Measurements from ENCODE around the gene ZBTB33.

Gene ZBTB33

GRCh38 chrX:120305531-120306141 lies 55.0 kb downstream of the ZBTB33 start:
- Histone ChIP-seq H4K20me1 (ENCODE audit: insufficient read depth, low read length) (no peaks in the 10 kb centered on the region), H3K4me3 (ENCODE audit: low read length) (no peak overlapping the region), H3K9ac (ENCODE audit: low read length) (peak overlapping the region; percentile 87; the same call in 1 of the 2 replicates), H3F3A (ENCODE audit: insufficient read depth, low read length) (peaks cover 32% of the 10 kb centered on the region), H3K4me2 (ENCODE audit: low read depth, low read length) (peak overlapping the region; percentile 73), H3K27ac (ENCODE audit: low read length) (peak overlapping the region; percentile 98), H3K9me2 (replicated peaks; ENCODE audit: insufficient read depth, low read length) (no peaks in the 10 kb centered on the region), H3K4me1 (ENCODE audit: low read length) (peaks cover 60% of the 10 kb centered on the region), H2AFZ (ENCODE audit: low read length) (no peak overlapping the region), H3K27me3 (replicated peaks; ENCODE audit: insufficient read depth, low read length) (no peaks in the 10 kb centered on the region), H3K36me3 (replicated peaks; ENCODE audit: insufficient read depth, low read length) (no peaks in the 10 kb centered on the region), H3K9me3 (replicated peaks; ENCODE audit: insufficient read depth, low read length) (no peaks in the 10 kb centered on the region), H3K79me2 (ENCODE audit: low read length) (peaks cover 9% of the 10 kb centered on the region)
- no peak for DNase-seq
- TF ChIP-seq, protein P1, sequence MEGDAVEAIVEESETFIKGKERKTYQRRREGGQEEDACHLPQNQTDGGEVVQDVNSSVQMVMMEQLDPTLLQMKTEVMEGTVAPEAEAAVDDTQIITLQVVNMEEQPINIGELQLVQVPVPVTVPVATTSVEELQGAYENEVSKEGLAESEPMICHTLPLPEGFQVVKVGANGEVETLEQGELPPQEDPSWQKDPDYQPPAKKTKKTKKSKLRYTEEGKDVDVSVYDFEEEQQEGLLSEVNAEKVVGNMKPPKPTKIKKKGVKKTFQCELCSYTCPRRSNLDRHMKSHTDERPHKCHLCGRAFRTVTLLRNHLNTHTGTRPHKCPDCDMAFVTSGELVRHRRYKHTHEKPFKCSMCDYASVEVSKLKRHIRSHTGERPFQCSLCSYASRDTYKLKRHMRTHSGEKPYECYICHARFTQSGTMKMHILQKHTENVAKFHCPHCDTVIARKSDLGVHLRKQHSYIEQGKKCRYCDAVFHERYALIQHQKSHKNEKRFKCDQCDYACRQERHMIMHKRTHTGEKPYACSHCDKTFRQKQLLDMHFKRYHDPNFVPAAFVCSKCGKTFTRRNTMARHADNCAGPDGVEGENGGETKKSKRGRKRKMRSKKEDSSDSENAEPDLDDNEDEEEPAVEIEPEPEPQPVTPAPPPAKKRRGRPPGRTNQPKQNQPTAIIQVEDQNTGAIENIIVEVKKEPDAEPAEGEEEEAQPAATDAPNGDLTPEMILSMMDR (IDR thresholded peaks at IDR 0.05; ENCODE audit: low read length) = no peak
- no peak for TF ChIP-seq EZH2phosphoT487 (IDR thresholded peaks at IDR 0.05; ENCODE audit: low read length)
- TF ChIP-seq EZH2 (optimal IDR thresholded peaks at IDR 0.05; ENCODE audit: low read depth, low read length) = no peak

GRCh38 chrX:120306630-120307029 lies 56.0 kb downstream of the ZBTB33 start:
- no peak overlapping the region; the same call in 1 of the 2 replicates for H3K4me3 ChIP-seq (ENCODE audit: low read length)
- peaks cover 32% of the 10 kb centered on the region for H3F3A ChIP-seq (ENCODE audit: insufficient read depth, low read length)
- no peaks in the 10 kb centered on the region for H3K36me3 ChIP-seq (replicated peaks; ENCODE audit: insufficient read depth, low read length)
- no peaks in the 10 kb centered on the region for H4K20me1 ChIP-seq (ENCODE audit: insufficient read depth, low read length)
- H3K4me1 ChIP-seq (ENCODE audit: low read length) = peaks cover 50% of the 10 kb centered on the region
- H2AFZ ChIP-seq (ENCODE audit: low read length) = no peak overlapping the region
- no peaks in the 10 kb centered on the region for H3K79me2 ChIP-seq (ENCODE audit: low read length)
- peak overlapping the region; percentile 32; the same call in 1 of the 2 replicates for H3K9ac ChIP-seq (ENCODE audit: low read length)
- no peaks in the 10 kb centered on the region for H3K9me2 ChIP-seq (replicated peaks; ENCODE audit: insufficient read depth, low read length)
- H3K27me3 ChIP-seq (replicated peaks; ENCODE audit: insufficient read depth, low read length) = no peaks in the 10 kb centered on the region
- peak overlapping the region; percentile 73 for H3K4me2 ChIP-seq (ENCODE audit: low read depth, low read length)
- DNase-seq = no peak
- TF ChIP-seq, protein P1 (IDR thresholded peaks at IDR 0.05; ENCODE audit: low read length) = no peak
- TF ChIP-seq EZH2 (optimal IDR thresholded peaks at IDR 0.05; ENCODE audit: low read depth, low read length) = no peak
- TF ChIP-seq EZH2phosphoT487 (IDR thresholded peaks at IDR 0.05; ENCODE audit: low read length) = no peak
- H3K27ac ChIP-seq (ENCODE audit: low read length) = peak overlapping the region; percentile 98; the same call in 1 of the 2 replicates
- no peaks in the 10 kb centered on the region for H3K9me3 ChIP-seq (replicated peaks; ENCODE audit: insufficient read depth, low read length)
